Muscle of leg (tissue), 11 donors: ENCODE measurements around the gene CDK14. TPM values are rescaled to one million over a fixed set of nuclear protein-coding genes. Genes with fewer than 3 reads are reported as not detected.

Source experiments
- DNase-seq: peaks from one replicate; pipeline ENCODE4 v3.0.0; 2013
- H3K27ac ChIP-seq: one replicate; pipeline ENCODE4 v1.5.1; 2013; ENCODE audit warnings: mild to moderate bottlenecking, low read length, control low read depth
- H3K27me3 ChIP-seq: one replicate; pipeline ENCODE4 v1.6.1; 2013; ENCODE audit warnings: low read length; ENCODE audit not compliant: control insufficient read depth, insufficient read depth
- H3K36me3 ChIP-seq: one replicate; pipeline ENCODE4 v1.6.1; 2013; ENCODE audit warnings: low read length; ENCODE audit not compliant: control insufficient read depth, insufficient read depth
- H3K4me1 ChIP-seq: one replicate; pipeline ENCODE4 v1.6.1; 2013; ENCODE audit warnings: low read length; ENCODE audit not compliant: control insufficient read depth, insufficient read depth
- H3K4me3 ChIP-seq: one replicate; pipeline ENCODE4 v1.5.1; 2013; ENCODE audit warnings: low read length, control low read depth
- H3K9me3 ChIP-seq: replicated peaks from 2 replicates; pipeline ENCODE4 v1.6.1; 2013; ENCODE audit warnings: low read depth, low read length; ENCODE audit not compliant: control insufficient read depth
- WGBS: methylation state at CpG from one replicate; pipeline ENCODE4 v1.1.5; 2013; ENCODE audit warnings: missing lambda C conversion rate; ENCODE audit not compliant: insufficient coverage; 5-methylcytosine and 5-hydroxymethylcytosine counted together
- polyA plus RNA-seq, 8 donors: library from polyadenylated mRNA; unstranded; fragments of 120-200 nt; gene quantifications; one replicate each; pipeline versions ENCODE4 v1.2.1 to v1.2.3, GENCODE V29; 2013; ENCODE audit warnings: inconsistent platforms in 1 of 8, low replicate concordance in 1 of 8; ENCODE audit not compliant: insufficient read length in 8 of 8, insufficient read depth in 1 of 8
- total RNA-seq: library from RNA; stranded (reverse); fragments of 120-200 nt; gene quantifications from one replicate; pipeline ENCODE4 v1.2.4, GENCODE V29; 2013

CDK14 gene
- total and polyA plus RNA-seq, 9 donors = 14.9 to 36.7 (median 21.3) TPM

- no peaks in the 10 kb centered on the region for H3K36me3 ChIP-seq
- DNase-seq = no peak
- no peak overlapping the region for H3K27ac ChIP-seq
- WGBS = 100% methylated on average over 1 of the region's 2 CpGs
- H3K9me3 ChIP-seq = no peaks in the 10 kb centered on the region
- H3K4me1 ChIP-seq = peaks cover 2% of the 10 kb centered on the region
- H3K27me3 ChIP-seq = no peaks in the 10 kb centered on the region
- no peak overlapping the region for H3K4me3 ChIP-seq
Measured at GRCh38 chr7:91019686-91020385, 423.7 kb downstream of the CDK14 start.

- DNase-seq = peak; percentile 53
- Histone ChIP-seq H3K4me3 (no peak overlapping the region), H3K27me3 (no peaks in the 10 kb centered on the region), H3K9me3 (no peaks in the 10 kb centered on the region), H3K4me1 (peaks cover 2% of the 10 kb centered on the region), H3K27ac (no peak overlapping the region), H3K36me3 (no peaks in the 10 kb centered on the region)
- 67% methylated on average over 1 of the region's 3 CpGs for WGBS
Measured at GRCh38 chr7:91020636-91021385, 424.7 kb downstream of the CDK14 start.

- no CpG with 5 or more reads among the region's 1 CpG for WGBS
Measured at GRCh38 chr7:91021956-91022355, 425.8 kb downstream of the CDK14 start.

GRCh38 chr7:91025906-91026390 is 429.8 kb downstream of the CDK14 start:
- Histone ChIP-seq H3K27me3 (no peaks in the 10 kb centered on the region), H3K9me3 (no peaks in the 10 kb centered on the region), H3K4me1 (peaks cover 7% of the 10 kb centered on the region), H3K4me3 (no peak overlapping the region), H3K27ac (no peak overlapping the region), H3K36me3 (no peaks in the 10 kb centered on the region)
- WGBS = 89% methylated on average over 1 of the region's 2 CpGs
- no peak for DNase-seq

More at GRCh38 chr7:91021956-91022355, 425.8 kb downstream of the CDK14 start:
- no peak overlapping the region for H3K4me3 ChIP-seq
- no peak for DNase-seq
- no peak overlapping the region for H3K27ac ChIP-seq
- H3K27me3 ChIP-seq = no peaks in the 10 kb centered on the region
- H3K9me3 ChIP-seq = no peaks in the 10 kb centered on the region
- no peaks in the 10 kb centered on the region for H3K36me3 ChIP-seq
- H3K4me1 ChIP-seq = peaks cover 2% of the 10 kb centered on the region

- Histone ChIP-seq H3K9me3 (no peaks in the 10 kb centered on the region), H3K4me3 (no peak overlapping the region), H3K36me3 (no peaks in the 10 kb centered on the region), H3K27ac (no peak overlapping the region), H3K27me3 (no peaks in the 10 kb centered on the region), H3K4me1 (peaks cover 6% of the 10 kb centered on the region)
- no peak for DNase-seq
Measured at GRCh38 chr7:91029688-91030087, 433.6 kb downstream of the CDK14 start.

- 17% methylated on average over 1 of the region's 5 CpGs for WGBS
- Histone ChIP-seq H3K4me3 (no peak overlapping the region), H3K4me1 (peaks cover 6% of the 10 kb centered on the region), H3K9me3 (no peaks in the 10 kb centered on the region), H3K27me3 (no peaks in the 10 kb centered on the region), H3K36me3 (no peaks in the 10 kb centered on the region), H3K27ac (no peak overlapping the region)
- peak; percentile 70 for DNase-seq
Measured at GRCh38 chr7:91030680-91031380, 434.7 kb downstream of the CDK14 start.

GRCh38 chr7:91031757-91032156 is 435.6 kb downstream of the CDK14 start:
- Histone ChIP-seq H3K9me3 (no peaks in the 10 kb centered on the region), H3K4me1 (peaks cover 6% of the 10 kb centered on the region), H3K27ac (no peak overlapping the region), H3K27me3 (no peaks in the 10 kb centered on the region), H3K36me3 (no peaks in the 10 kb centered on the region), H3K4me3 (no peak overlapping the region)
- WGBS = 65% methylated on average over 4 of the region's 4 CpGs
- no peak for DNase-seq

- H3K4me3 ChIP-seq = no peak overlapping the region
- no peaks in the 10 kb centered on the region for H3K36me3 ChIP-seq
- no CpG with 5 or more reads among the region's 2 CpGs for WGBS
- H3K27me3 ChIP-seq = no peaks in the 10 kb centered on the region
- H3K9me3 ChIP-seq = no peaks in the 10 kb centered on the region
- no peak for DNase-seq
- H3K4me1 ChIP-seq = peaks cover 6% of the 10 kb centered on the region
- no peak overlapping the region for H3K27ac ChIP-seq
Measured at GRCh38 chr7:91033574-91033973, 437.5 kb downstream of the CDK14 start.

GRCh38 chr7:91034459-91035368 is 438.6 kb downstream of the CDK14 start:
- H3K9me3 ChIP-seq = no peaks in the 10 kb centered on the region
- H3K27ac ChIP-seq = no peak overlapping the region
- H3K36me3 ChIP-seq = no peaks in the 10 kb centered on the region
- WGBS = no CpG with 5 or more reads among the region's 1 CpG
- DNase-seq = peak; percentile 79
- H3K4me1 ChIP-seq = peaks cover 6% of the 10 kb centered on the region
- no peaks in the 10 kb centered on the region for H3K27me3 ChIP-seq
- H3K4me3 ChIP-seq = no peak overlapping the region
